GM18868 (cell line): ENCODE measurements around the gene RIT1.

Experiments
- ATAC-seq: cut with Tn5 transposase; IDR thresholded peaks from one replicate; pipeline ENCODE4 v1.9.1; 2021; ENCODE audit warnings: mild to moderate bottlenecking, moderate library complexity; ENCODE audit not compliant: unreplicated experiment

The RIT1 gene

DNA sequence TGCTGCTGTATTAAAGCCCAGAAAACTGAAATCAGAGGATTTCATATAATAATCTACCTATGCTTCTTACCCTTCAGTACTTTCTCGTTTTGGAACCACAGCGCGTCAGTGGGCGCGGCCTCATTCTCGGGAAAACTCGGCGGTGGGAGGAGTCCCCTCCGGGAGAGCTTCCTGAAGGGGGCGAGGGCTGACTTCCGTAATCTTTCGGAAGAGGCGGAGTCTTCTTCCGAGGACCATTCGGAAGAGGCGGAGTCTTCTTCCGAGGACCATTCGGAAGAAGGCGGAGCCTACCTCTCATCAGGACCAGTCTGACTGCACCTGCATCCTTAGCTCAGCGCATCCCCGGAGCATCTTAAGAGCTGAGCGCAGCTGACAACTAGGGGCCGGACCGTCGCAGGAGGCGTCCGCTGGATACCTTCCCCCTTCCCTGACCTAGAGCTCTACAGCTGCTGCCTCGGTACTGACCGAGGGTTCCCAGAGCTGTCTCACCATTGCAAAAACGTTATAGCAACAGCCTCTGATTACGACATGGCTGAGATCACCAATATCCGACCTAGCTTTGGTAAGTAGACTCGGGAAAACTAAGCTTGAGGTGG lies 51.8 kb downstream of the RIT1 start, which contains the start of gene SYT11:
Gene SYT11, plus strand, starts transcription at position 334 of the 596 bp plus-strand sequence. Its CDS starts 195 bp downstream, at position 529.
- peak; percentile 69 for ATAC-seq

DNA sequence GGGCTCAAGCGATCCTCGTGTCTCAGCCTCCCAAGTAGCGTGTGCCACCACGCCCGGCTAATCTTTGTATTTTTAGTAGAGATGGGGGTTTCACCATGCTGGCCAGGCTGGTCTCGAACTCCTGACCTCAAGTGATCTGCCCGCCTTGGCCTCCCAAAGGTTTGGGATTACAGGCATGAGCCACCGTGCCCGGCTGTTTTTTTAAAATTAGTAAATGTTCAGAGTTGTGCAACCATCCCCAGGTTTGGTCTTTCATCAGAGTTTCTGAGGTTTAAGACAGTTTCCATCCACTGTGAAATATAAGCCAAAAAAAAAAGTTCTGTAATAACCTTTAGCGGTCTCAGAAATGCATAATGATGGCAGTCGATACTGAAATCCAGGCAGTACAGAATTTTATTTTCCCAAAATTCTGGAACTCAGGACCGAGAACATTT lies 52.3 kb downstream of the RIT1 start:
- no peak for ATAC-seq

DNA sequence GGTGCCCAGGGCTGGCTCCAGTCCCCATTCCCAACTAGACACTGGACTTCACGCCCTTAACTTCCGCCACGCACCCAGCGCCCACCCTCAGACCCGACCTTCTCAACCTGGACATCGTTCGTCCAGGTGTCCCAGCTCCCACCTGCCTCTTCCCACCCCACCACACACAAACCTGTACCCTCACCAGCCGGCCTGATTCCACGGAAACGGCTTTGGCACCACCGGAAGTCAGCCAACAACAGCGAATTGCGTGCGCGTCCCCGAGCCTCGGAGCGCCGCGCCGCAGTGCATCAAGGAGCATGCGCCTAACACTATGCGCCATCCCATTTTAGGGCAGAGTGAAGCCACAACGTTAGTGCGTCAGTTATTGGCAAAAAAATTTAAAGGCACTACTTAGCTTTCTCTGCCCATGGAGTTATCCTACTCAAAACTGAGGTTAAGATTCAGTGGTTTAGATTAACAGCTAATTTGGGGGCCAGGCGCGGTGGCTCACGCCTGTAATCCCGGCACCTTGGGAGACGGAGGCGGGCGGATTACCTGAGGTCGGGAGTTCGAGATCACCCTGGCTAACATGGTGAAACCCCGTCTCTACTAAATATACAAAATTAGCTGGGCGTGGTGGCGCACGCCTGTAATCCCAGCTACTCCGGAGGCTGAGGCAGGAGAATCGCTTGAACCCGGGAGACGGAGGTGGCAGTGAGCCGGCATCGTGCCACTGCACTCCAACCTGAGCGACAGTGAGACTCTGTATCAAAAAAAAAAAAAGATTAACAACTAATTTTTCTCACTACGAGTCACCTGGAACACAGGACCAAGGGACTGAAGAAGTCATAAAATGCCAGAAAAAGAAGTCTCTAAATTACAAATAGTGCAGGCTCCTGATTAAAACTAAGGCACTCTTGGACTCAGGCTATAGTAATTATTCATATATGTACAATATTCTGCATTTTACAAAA lies 53.9 kb downstream of the RIT1 start, which contains the start of gene GON4L:
Gene GON4L, minus strand, starts transcription at position 240 of the 956 bp plus-strand sequence. CDS start 3,434 bp downstream, outside the sequence.
- ATAC-seq: peak; percentile 62

DNA sequence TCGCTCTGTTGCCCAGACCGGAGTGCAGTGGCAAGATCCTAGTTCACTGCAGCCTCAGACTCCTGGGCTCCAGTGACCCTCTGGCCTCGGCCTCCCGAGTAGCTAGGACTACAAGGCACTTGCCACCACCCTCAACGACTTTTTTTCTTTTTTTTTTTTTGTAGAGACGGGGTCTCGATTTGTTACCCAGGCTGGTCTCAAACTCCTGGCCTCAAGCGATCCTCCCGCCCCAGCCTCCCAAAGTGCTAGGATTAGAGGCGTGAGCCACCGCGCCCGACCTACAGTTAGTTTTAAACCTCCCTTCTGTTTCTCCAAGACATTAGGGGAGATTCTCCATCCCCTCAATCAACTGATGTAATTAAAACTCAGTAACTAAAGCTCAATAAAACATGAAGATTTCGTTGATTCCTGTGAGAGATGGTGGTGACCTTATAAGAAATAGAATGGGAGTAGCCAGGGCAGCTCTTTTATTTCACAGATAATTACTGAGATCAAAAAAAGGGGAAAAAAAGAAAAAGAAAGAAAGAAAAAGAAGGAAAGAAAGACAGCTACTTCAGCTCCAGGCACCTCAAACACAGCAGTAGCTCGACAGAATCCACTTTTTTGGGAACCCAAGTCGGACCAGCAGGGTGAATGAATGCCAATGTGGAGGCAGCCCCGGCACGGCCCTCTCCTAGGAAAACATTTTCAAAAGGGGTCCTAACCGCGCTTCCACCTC lies 54.7 kb downstream of the RIT1 start:
- no peak for ATAC-seq

DNA sequence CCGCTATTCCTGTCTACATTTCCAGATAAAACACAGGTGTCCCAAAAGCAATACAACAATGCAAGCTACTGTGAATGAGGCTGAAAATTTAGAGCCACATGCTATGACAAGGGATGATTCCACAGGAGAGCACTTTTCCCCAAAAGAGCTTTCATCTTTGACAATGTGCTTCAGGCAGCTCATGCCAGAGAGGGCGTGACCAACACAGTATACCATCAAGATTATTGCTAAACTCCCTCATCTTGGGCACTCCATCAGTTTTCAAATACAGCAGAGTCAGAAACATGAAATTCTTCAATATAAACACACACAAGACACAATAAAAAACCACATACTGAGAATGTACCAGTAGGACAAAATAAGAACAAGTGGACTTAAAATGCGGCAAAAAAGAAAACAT lies 60.8 kb downstream of the RIT1 start:
- no peak for ATAC-seq

DNA sequence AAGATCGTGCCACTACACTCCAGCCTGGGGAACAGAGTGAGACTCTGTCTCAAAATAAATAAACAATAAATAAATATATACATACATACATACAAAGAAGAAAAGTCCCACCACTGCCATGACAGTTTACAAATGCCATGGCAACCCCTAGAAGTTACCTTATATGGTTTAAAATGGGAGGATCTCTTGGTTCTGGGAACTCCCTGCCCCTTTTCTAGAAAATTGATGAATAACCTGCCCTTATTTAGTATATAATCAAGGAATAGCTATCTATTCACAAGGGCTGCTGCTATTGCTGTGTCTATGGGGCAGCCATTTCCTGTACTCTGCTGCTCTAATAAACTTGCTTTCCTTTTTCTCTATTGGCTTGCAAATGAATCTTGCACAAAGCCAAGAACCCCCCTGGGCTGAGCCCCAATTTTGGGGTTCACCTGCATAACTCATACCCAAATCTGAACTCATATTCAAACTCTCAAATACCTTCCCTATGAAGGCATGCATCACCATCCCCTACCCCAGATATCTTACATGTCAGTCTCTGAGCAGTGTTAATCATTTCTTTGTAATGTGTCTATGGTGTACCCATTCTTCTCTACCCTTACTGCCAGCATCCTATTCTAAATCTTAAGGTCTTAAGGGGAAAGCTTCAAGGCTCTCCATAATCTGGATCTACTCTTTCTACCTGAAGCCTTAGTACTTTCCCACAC lies 63.2 kb downstream of the RIT1 start:
- no peak for ATAC-seq
